Peyer's patch (tissue), 4 donors: ENCODE results near the gene ZDHHC3.

Experiments
- CTCF ChIP-seq, 6 experiments: fragments of 450-650 bp in 4 of 6; fragments of 200-600 bp in 2 of 6; sonication (generic) in 1 of 6; IDR thresholded peaks; one replicate each; pipeline ENCODE4 v1.5.1; 2017 to 2019; ENCODE audit warnings: antibody characterized with exemption in 6 of 6, mild to moderate bottlenecking in 3 of 6, moderate library complexity in 1 of 6
- POLR2A ChIP-seq, 2 donors: fragments of 450-650 bp; IDR thresholded peaks; one replicate each; pipeline ENCODE4 v1.5.1; 2017; ENCODE audit warnings: antibody characterized with exemption in 2 of 2, mild to moderate bottlenecking in 2 of 2, moderate library complexity in 2 of 2

- TF ChIP-seq CTCF (IDR thresholded peaks at IDR 0.05), result no peak
- TF ChIP-seq POLR2A (IDR thresholded peaks at IDR 0.05), result no peak
These were observed 46.2 kb downstream of the ZDHHC3 start for GRCh38 chr3:44929782-44930181.
